BJ (cell line): ENCODE measurements around the gene SPTLC2. TPM values are rescaled to one million over a fixed set of nuclear protein-coding genes. Genes with fewer than 3 reads are reported as not detected.

Source experiments
- CTCF ChIA-PET: fragments of 350-600 bp; formaldehyde crosslinking; extraction: SDS; loops from one replicate; lab custom pipeline; 2021; ENCODE audit warnings: antibody characterized with exemption, inconsistent platforms; lab: Yijun Ruan, JAX
- POLR2A ChIA-PET: fragments of 300-600 bp; sonication (Branson Sonifier 250); formaldehyde crosslinking; extraction: SDS; loops from one replicate; lab custom pipeline; 2021; ENCODE audit warnings: antibody characterized with exemption; lab: Charles Lee
- DNase-seq: peaks from one replicate; pipeline ENCODE4 v3.0.0-alpha.2; 2011; ENCODE audit warnings: low read depth
- H3K27me3 ChIP-seq: 2 replicates; pipeline ENCODE4 v1.6.0; 2011; ENCODE audit warnings: low read length; ENCODE audit not compliant: control insufficient read depth, insufficient read depth
- H3K36me3 ChIP-seq: 2 replicates; pipeline ENCODE4 v1.5.1; 2011; ENCODE audit warnings: low read length; ENCODE audit not compliant: control insufficient read depth, insufficient read depth
- H3K4me3 ChIP-seq: 2 replicates; pipeline ENCODE4 v1.5.1; 2011; ENCODE audit warnings: low read depth, mild to moderate bottlenecking, control low read depth, low read length
- CTCF ChIP-seq: IDR thresholded peaks from 2 replicates; pipeline ENCODE4 v1.5.1; 2011; ENCODE audit warnings: low read depth, mild to moderate bottlenecking, control low read depth, inconsistent platforms, low read length, moderate library complexity; ENCODE audit not compliant: insufficient read depth
- polyA plus RNA-seq: library from polyadenylated mRNA; depleted of rRNA; stranded (reverse); fragments of >200 nt; gene quantifications from 2 replicates; pipeline ENCODE4 v1.2.3, GENCODE V29; 2011

SPTLC2 gene
- polyA plus RNA-seq, 1 experiment: 38.3 TPM

- ChIA-PET POLR2A (no interaction called here), CTCF (interaction anchor here (8.2 kb wide), 1 partner anchor 15 kb away, joined by 38 read pairs; the partner anchor contains the start of gene AHSA1)
- DNase-seq: no peak
- peaks cover 8% of the 10 kb centered on the region; the same call in 1 of the 2 replicates for H3K27me3 ChIP-seq
- TF ChIP-seq CTCF: no peak
- H3K36me3 ChIP-seq: no peaks in the 10 kb centered on the region
- H3K4me3 ChIP-seq: no peak overlapping the region
These were observed 141.8 kb downstream of the SPTLC2 start for GRCh38 chr14:77474479-77475177.

DNA sequence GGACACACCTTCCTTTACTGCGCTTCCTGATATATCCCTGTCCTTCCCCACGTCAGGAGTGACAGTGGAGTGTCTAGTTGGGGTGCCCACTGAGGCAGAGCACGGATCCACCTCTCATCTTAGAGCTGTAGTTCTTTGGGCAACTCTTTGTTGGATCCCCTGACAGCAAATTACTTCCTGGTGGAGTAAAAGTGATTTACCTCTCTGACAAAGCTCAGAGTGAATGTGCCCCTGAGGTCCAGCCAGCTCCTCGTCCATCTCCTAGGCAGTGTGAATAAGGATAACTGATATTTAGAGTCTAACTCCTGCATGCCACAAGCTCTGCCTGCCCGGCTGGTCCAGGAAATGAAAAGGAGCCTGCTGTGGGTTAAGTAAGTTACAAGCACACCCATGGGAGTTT lies 142.5 kb downstream of the SPTLC2 start:
- POLR2A ChIA-PET: interaction anchor here (0.7 kb wide), 1 partner anchor 37 kb away, joined by 3 read pairs; no protein-coding TSS in a partner anchor
- CTCF ChIA-PET: interaction anchor here (8.2 kb wide), 1 partner anchor 15 kb away, joined by 38 read pairs; the partner anchor contains the start of gene AHSA1
- H3K4me3 ChIP-seq: no peak overlapping the region
- no peak for DNase-seq
- peaks cover 8% of the 10 kb centered on the region; the same call in 1 of the 2 replicates for H3K27me3 ChIP-seq
- peaks cover 2% of the 10 kb centered on the region; the same call in 1 of the 2 replicates for H3K36me3 ChIP-seq
- no peak for TF ChIP-seq CTCF

DNA sequence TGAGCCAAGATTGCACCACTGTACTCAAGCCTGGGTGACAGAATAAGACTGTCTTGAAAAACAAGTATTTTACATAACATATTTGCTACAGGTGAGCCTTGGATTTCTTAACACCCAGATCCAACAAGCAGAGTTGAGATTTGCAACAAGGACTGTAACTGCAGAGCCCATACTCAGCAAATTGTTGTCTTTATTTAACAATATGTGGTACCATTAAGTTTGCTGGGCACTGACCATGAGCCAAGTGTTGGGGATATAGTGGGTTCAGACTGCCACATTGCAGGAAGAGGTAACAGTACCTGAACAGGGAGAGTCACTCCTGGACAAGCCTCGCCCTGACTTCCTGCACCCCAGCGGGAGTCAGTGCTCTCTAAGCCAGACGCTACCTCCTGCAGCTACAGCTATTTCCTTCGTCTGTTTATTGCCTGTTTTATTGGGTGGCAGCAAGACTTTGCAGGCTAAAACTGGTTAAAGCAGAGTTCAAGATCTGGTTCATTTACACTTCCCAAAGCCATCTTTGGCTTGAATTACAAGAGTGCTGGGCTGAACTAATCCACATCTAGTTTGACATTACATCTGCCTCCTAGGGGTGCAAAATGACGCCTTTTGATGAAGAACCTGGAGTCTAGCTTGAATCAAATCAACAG lies 146.1 kb downstream of the SPTLC2 start:
- ChIA-PET POLR2A (no interaction called here), CTCF (interaction anchor here (8.2 kb wide), 1 partner anchor 11 kb away, joined by 38 read pairs; the partner anchor contains the start of gene AHSA1)
- H3K27me3 ChIP-seq: peaks cover 8% of the 10 kb centered on the region; the same call in 1 of the 2 replicates
- TF ChIP-seq CTCF: no peak
- H3K4me3 ChIP-seq: no peak overlapping the region
- H3K36me3 ChIP-seq: peaks cover 15% of the 10 kb centered on the region
- no peak for DNase-seq

GRCh38 chr14:77469539-77469938 lies 146.9 kb downstream of the SPTLC2 start:
- POLR2A ChIA-PET: no interaction called here
- no peak for TF ChIP-seq CTCF

GRCh38 chr14:77469067-77469505 lies 147.4 kb downstream of the SPTLC2 start:
- TF ChIP-seq CTCF: no peak
- no peak for DNase-seq
- peaks cover 4% of the 10 kb centered on the region; the same call in 1 of the 2 replicates for H3K27me3 ChIP-seq
- no peak overlapping the region for H3K4me3 ChIP-seq
- ChIA-PET POLR2A (no interaction called here), CTCF (interaction anchor here (8.2 kb wide), 1 partner anchor 10 kb away, joined by 38 read pairs; the partner anchor contains the start of gene AHSA1)
- peaks cover 18% of the 10 kb centered on the region for H3K36me3 ChIP-seq

More at GRCh38 chr14:77469539-77469938, 146.9 kb downstream of the SPTLC2 start:
- peaks cover 18% of the 10 kb centered on the region for H3K36me3 ChIP-seq
- no peak overlapping the region for H3K4me3 ChIP-seq
- CTCF ChIA-PET: interaction anchor here (8.2 kb wide), 1 partner anchor 10 kb away, joined by 38 read pairs; the partner anchor contains the start of gene AHSA1
- DNase-seq: no peak
- peaks cover 4% of the 10 kb centered on the region; the same call in 1 of the 2 replicates for H3K27me3 ChIP-seq
